ENCODE measurements around the gene FGD3.

FGD3 gene

DNA sequence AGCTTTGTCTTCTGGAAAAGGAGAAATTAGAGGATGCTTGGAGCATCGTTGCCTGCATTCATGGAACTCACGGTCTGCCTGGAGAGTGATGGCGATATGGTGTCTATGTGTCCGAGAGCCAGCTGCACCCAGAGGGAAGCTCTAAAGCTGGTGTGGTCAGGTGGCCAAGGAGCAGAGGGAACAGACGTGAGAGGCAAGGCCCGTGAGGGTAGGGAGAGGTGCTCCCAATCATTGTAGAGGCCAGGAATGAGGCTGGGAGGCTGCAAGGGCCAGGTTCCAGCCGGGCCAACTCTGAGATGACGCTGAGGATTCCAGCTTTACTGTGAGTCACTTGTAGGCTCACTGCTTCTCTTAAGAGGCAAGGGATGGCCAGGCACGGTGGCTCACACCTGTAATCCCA, 7.6 kb downstream of the FGD3 start:
- no peak for DNase-seq

DNA sequence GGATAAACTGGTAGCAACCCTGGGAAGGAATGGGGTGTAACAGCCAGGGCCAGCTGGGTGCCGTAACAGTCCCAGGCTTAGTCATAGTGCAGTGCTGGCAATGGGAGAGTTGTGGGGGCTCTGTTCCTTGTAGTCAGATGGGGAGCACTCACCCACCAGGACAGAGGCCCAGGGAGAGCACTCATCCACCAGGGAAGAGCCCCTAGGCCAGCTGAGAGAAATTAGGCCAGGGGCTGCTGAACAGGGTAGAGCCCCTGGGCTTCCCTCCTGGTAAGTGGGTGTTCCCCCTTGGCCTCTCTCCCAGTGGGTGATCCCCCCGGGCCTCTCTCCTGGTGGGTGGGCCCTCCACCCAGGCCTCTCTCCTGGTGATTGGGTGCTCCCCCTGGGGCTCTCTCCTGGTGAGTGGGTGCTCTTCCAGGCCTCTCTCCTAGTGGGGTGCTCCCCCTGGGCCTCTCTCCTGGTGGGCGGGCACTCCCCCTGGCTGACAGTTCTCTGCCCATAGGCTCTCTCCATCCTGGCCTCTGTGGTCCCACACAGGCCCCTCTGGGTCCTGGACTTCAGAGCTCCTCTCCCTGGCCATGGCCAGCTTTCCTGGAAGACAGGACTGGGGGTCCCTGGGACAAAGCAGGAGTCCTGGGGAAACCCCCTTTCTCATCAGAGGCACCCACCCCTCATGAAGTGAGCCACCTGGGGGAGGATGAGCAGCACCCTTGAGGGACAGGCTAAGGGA, 13.4 kb downstream of the FGD3 start:
- no peak for DNase-seq

DNA sequence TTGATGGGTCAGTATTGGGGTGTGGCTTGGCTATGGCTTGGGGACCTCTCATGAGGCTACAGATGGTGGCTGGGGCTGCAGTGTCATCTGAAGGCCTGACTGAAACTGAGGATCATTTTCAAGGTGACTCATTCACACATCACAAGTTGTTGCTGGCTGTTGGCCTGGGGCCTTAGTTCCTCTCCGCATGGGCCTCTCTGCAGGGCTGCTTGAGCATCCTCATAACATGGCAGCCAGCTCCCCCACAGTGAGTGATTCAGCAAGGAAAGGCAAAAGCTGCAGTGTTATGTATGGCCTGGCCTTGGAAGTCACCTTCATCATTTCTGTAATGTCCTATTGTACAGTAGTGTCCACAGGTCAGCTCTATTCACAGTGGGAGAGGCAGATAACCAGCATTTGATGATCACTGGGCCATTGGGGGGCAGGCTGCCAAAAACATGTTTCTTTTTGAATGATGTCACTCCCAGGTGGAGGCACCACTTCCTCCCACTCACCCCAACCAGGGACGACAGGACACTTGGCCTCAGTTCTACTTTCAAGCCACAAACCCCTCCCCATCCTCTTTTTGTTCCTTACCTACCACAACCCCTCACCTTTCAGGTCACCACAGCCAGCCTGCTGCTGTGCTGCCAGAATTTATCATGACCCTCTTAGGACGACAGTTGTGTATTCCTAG, 14.4 kb downstream of the FGD3 start:
- DNase-seq: no peak

DNA sequence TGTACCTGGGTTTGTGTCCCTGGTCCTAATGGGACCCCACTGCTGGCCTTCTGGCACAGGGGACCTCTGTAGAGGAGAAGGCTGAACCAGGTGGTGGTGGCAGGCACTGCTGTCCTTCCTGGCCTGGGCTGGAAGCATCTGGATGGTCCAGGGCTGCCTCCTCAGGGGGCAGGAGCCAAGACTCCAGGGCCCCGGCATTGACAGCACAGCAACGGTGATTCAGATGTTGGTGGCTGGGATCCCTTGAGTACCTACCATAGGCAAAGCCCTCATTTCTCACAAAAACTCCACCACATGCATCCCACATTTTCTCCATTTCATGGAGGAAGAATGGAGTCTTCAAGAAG, 15.0 kb downstream of the FGD3 start:
- no peak for DNase-seq

DNA sequence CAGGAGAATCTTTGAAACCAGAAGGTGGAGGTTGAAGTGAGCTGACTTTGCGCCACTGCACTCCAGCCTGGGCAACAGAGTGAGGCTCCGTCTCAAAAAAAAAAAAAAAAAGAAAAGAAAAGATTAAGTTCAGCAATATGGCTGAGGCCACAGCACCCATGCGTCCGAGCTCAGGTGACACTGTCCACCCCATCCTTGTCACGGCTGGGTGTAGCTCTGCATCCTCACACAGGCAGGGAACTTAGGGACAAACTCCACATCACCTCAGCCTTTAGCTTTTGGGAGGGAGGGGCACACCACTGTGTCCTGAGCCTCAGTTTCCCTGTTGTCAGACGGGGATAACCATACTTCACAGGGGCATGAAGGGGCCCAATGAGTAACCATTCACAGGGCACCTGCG, 15.5 kb downstream of the FGD3 start:
- no peak for DNase-seq

DNA sequence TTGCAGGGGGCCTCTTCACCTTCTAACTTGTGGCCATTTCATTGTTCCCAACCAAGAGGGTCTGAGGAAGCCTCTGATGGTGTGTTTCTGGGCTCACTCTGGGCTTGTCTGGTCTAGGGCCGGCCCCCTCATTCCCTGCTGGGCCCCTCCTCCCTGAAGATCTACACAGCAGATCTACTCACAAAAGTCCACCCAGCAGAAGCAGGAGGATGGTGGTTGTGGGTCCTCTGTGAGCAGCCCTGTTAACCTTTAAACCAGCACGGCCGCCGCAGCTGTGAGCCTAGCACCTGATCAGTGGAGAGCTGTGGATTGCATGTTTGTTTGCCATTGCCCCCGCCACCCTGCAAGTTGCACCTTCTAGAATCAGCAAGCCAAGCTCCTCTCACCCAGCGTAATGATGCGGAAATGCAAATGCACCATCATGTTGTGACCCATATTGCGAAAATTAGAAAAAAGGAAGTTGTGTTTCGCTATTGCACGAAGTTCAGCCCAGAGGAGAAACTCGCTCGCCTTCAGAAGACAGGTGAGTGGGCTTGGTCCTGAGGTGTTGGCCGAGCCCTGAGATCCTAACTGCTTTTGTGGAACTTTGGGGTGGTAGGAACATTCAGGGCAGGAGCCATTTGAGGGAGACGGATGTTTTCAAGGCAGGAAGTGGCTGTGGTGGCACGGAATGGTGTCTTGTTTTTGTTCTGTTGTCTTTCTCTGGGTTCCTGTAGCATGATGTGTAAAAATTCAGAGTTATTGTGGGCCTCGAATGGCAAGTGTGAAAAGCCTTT, 16.7 kb downstream of the FGD3 start:
- DNase-seq: no peak

DNA sequence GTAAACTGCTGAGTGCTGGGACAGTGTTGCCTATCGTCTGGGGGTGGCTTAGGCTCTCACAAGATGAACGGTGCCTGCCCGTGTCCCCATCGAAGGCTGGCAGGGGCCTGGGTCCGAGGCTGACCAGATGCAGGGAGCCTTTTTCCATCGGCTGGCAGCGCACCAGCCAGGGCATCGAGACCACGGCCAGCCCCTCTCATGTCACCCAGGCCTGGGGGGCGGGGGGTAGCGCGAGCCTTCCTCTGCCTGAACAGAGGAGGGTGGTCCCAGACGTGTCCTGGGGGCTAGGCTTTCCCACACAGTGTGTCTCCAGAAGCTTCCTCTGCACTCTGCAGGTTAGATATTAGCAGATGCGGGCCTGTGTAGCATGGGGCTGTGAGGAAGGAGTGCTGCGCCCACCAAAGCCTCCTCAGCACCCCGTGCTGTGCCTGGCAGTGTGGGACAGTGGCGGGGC, 17.3 kb downstream of the FGD3 start:
- no peak for DNase-seq

DNA sequence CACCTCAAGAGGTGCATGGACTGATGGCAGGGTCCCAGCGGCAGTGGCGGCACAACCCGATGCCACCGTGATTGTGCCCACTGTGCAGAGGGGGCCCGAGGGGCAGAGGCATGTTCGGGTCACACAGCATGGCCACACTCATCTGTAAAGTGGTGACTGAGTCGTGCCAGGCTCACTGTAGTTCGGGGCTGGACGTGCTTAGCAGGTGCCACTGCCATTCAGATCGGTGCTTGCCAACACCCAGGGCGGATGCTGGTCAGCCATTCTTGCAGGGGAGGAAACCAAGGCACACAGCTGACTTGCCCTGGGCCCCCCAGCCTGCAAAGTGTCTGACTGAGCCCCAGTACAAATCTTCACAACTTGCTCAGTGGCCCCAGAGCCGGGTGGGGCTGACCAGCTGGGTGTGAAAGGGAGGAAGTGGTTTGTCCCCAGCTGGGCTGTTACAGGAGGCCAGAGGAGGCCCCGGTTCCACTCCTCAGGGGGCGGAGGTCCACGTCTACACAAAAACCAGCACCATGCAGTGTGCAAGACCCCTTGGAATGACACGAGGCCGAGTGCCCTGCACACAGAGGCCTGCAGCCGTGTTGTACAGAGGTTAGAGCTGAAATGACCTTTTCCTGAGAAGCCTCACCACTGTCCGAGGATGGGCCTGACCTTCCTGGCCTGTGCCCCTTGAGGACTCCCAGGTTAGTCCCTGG, 17.9 kb downstream of the FGD3 start:
- DNase-seq: no peak

DNA sequence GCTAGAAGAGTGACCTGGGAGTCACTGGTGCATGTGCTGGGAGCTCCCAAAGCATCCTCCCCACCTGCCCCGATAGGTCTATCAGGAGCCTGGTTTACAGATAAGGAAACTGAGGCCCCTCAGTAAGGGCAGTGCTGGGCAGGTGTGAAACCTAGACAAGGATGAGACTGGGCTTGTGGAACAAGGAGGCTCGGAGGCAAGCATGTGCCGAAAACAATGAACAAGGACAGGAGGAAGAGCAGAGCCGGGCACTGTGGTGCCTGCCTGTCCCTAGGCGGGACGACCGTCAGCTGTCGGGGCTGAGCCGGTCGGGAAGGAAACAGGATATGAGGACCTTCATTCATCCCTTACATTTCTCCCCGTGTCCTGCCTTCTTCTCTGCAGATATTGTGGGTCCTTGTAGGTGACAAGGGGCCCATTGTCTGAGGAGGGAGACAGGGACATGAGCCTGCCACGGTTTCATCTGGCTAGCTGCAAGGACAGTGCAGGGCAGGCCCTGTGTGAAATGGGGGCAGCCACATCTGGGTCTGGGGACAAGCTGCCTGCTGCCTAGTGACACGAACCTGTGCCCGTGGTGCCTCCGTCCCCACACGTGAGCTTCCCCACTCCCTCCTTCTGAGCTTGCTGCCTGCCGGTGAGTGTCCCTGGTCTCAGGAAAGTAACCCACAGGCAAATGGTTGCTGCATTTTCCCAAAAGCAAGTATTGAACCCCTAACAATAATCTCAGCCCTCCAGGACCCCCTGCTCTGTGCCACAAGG, 18.6 kb downstream of the FGD3 start:
- no peak for DNase-seq

DNA sequence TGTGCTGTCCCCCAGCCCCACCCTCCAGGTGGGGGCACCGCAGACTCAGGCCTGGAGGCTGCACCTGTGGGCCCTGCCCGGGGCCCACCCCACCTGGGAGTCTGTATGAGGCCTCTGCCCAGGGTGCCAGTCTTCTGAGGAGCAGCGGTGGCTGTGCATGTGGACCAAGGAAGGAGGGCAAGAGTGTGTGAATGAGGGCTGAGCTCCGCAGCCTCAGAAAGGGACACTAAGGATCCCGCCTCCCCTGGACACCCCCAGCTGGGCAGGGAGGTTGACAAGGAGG, 19.1 kb downstream of the FGD3 start:
- DNase-seq: no peak

DNA sequence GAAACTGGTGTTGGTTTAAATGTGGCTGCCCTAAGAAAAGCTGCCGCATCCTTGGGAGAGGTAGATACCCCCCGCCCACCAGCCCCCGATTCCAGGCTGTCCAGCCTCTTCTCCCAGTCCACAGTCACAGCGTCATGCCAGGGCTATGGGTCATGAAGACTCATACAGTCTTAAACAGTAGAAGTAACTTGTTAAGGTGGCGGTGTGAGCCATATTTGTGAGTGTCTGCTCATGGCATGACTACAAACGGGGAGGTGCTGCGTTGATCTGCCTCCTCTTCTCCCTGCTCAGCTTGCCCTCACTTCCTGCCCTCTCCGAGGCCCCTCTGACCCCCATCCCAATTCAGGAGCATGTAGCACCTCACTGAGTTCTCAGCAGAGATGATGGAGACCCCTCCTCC, 20.8 kb downstream of the FGD3 start:
- DNase-seq: no peak

DNA sequence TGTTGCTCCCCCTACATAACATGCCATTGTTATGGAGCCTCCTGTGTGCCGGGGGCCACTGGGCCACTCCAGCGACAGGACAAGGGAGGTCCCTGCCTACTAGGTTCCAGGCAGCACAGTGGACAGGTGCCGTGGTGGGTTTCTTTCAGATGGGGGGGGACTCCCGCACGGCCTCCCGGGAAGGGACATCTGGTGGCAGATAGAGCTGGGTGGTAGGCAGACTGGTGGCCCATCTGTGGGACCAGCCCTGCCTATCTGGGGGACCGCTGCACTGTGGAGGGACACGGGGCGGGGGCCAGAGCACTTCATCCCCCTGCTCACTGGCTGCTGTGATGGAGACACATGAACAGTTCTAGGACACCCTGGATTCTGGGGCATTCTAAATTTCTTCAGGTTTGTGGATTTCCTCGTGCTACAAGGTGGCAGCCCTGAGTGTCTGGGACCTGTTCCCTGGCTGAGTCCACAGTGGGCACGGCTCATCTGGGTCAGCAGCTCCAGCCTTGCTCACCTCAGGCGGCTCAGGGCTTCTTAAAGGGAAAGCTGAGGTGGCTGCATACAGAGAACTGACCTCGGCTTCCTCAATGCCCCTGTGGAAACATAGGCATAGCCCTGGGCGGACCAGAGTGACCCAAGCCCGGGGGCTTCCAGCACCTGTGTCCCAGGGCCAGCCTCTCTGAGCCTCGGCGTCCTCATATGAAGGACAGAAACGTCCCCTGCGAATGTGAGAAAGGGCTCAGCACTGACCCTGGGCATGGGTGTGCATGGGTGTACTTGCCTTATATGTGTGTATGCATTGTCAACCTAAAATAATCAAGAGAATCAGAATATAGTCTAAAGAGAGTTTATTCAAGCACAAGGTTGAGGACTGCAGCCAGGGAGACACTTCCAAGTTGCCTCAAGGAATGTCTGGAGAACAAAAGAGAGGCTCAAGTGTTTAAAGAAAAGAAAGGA, 22.5 kb downstream of the FGD3 start:
- DNase-seq: no peak

DNA sequence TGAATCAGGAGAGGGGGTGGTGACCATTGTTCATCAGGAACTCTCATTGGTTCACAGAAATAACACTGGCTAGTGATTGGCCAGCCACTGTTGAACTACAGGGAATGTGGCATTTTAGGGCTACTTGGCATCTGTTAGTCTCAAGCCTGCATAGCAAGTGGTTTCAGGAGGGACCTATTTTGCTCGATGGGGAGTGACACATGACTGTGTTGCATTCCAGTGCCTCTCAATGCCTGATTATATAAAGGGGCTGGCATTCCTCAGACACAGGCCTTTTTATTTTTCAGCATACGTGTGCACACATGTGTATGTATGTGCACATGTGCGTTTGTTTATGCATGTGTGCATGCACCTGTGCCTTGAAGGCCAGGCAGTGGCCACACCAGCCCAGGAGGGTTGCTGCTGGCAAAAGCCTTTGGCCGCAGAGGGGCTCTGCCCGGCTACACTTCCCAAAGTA, 23.2 kb downstream of the FGD3 start:
- no peak for DNase-seq

DNA sequence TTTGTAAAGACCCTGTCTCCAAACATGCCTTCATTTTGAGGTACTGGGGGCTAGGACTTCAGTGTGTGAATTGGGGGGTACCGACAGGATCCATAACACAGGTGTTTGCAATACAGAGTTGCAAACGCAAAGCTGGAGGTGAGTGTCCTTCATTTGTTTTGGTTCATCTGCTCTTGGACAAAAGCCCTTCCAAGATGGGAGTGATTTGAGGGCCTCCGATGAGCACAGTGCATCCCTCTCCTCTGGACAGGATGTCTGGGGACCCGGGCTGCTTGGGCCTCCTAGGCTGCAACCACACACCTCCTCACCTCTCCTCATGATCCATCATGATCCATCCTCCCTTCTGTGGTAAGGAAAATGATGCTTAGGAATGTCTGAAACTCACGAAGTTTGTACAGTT, 23.8 kb downstream of the FGD3 start:
- DNase-seq: no peak

DNA sequence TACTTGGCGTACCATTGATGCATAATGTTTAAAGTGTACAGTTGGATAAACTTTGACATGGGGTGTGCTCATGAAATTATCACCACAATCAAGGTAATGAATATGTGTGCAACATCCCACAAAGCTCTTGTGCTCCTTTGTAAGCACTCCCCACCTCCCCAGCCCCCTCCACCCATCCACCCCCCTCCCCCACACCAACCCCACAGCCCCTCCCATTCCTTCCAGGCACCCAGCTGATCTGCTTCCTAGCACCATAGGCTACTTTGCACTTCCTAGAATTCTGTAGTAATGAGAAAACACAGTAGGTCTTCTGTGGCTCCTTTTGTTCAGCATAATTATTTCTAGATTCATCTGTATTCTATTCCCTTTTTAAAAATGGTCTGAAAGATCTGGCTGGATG, 24.5 kb downstream of the FGD3 start:
- DNase-seq: no peak

DNA sequence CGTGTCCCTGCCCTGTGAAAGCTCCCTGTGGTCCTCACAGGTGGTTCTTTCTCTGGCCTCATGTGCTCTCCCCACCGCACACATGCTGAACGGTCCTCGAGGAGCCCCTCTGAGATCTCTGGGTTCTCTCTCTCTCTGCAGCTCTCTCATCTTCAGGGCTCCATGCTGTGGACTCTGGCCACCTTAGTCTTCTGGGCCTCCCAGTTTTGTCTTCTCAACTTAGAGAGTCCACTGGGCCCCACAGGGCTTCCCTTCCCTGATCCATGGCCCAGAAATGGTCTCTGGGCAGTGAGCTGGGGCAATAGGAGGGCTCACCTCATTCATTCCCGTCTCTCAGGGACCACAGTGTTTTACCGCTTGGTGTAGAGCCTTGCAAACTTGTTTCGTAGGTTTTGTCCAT, 26.4 kb downstream of the FGD3 start:
- DNase-seq: no peak

DNA sequence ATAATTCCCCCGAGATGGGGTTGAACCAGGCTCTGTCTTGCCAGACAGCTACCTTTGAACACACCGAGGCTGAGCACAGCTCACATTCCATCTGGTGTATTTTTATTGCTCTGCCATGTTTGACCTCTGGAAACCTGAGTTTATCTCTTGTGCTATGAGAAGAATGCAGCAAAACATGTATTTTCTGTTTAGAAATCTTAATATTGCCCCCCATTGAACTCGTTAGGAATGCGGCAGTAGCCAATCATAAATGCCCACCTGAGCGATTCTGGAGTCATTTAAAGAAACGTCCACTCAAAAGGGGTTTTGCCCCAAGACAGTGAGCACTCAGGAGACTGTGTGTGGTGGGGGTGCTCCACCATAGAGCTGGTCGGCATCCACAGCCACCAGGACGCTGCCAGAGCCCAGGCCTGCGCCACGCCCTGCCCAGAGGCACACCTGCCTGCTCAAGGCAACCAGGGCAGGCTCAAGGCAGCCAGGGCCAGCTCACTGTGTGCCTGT, 26.9 kb downstream of the FGD3 start:
- DNase-seq: no peak

DNA sequence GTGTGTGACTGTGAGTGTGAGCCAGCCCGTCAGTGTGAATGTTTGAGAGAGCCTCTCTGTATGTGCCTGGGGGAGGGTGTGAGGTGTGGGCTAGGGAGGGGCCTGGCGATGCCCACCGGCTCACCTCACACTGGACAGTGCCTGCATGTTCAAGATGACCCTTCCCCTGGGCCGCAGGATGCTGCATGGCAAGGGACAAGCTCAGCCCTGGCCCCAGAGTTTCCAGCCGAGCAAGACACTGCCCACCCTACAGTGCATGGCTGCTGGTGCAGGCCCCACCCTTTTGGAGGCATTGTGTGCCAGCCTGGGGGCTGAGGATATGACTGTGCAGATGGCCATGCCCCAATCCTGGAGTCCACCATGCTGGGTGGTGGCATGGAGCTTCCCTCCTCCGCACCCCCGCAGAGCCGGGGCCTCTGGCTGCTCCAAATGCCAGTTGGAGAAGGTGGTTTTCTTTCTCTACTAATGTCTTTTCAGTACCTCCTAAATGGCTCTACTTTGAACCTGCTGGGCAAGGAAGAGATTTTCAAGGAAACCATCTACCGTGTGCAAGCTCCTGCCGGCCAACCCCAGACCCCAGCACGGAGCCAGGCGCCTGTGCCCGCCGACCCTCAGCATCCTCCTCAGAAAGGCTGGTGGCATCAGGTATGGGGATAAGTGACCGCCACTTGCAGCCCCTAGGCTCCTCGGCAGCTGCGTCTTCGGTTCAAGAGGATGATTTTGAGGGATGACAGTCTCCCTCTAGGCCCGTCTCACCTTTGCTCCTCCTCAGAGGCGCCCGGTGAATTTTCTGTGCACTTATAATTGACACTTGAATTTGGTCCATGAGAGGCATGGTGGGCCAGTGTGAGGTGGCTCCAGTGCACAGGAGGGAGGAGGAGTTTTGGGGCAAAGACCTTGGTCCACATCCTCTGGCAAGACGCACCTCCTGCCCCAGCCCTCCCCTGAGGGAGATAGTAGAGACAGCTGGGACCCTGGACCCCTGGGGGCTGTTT, 27.7 kb downstream of the FGD3 start:
- no peak for DNase-seq

DNA sequence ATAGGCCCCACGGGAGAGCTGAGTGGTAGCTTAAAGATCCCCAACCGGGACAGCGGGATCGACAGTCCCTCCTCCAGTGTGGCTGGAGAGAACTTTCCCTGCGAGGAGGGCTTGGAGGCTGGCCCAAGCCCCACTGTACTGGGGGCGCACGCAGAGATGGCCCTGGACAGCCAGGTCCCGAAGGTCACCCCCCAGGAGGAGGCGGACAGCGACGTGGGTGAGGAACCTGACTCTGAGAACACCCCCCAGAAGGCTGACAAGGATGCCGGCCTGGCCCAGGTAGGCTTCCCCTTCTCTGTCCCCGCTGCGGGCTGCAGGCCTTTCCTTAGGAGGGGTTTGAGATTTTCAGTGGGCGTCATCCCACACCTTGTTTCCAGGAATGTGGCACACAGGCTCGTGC, 29.1 kb downstream of the FGD3 start:
- no peak for DNase-seq

DNA sequence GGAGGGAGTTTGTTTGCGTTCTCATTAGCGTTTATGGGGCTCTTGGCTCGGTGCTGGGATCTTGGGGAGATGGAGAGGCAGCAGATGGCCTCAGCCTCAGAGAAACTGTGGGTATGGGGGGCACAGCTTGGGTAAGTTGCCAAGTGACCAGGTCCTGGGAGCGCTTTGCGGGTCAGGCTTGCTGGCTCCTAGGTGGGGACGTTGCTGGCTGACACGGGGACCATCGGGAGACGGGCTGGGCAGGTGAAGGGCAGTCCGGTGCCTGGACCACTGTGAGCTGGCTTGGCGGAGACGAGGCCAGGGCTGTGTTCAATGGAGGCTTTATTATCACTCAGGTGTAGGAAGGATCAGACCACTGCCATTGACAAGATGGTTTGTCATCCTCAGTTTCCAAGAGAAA, 30.0 kb downstream of the FGD3 start:
- DNase-seq: no peak
